GM12892 (cell line): Measurements from ENCODE around the gene IFNK.

Source experiments
- POLR2A ChIP-seq: IDR thresholded peaks from 2 replicates; pipeline ENCODE4 v1.6.1; 2011; ENCODE audit warnings: low read depth, low read length, control low read depth
- POLR2AphosphoS5 ChIP-seq: IDR thresholded peaks from 2 replicates; pipeline ENCODE4 v1.6.1; 2011; ENCODE audit warnings: low read depth, low read length, control low read depth
- TAF1 ChIP-seq: IDR thresholded peaks from 2 replicates; pipeline ENCODE4 v1.6.1; 2011; ENCODE audit warnings: low read depth, mild to moderate bottlenecking, control low read depth, low read length, borderline replicate concordance

GRCh38 chr9:27497883-27498417 lies 26.1 kb upstream of the IFNK start:
- TF ChIP-seq POLR2A (no peak), TAF1 (no peak), POLR2AphosphoS5 (no peak)
